ENCODE measurements around the gene OGFOD1.

GRCh38 chr16:56450986-56451752 is at the start of gene OGFOD1, which contains the start of gene NUDT21:
- peak in 1 of 2 donors; percentile 87 for TF ChIP-seq POLR2A (IDR thresholded peaks at IDR 0.05)
- TF ChIP-seq CTCF (IDR thresholded peaks at IDR 0.05), result no peak
